Measurements from ENCODE around the gene ZNF511.

DNA sequence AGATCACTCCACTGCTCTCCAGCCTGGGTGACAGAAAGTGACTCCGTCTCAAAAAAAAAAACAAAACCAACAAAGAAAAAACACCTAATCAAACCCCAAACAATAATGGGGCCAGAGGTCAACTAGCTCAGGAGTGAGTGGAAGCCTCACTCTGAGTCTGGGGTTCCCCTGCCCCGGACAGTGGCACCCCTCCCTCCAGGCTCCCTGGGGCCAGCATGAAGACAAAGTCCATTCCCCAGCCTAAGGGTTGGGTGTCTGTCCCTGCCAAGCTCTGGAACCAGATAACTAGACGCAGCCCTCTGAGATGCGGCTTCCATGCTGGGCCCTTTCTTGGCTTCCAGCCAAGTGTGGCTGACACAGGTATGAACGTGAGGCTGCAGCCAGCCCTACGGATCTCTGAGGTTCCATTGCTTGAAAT is 50.8 kb downstream of the ZNF511 start:
- TF ChIP-seq EZH2phosphoT487 (IDR thresholded peaks at IDR 0.05; ENCODE audit: insufficient read depth, low read depth) (no peak), EZH2 (IDR thresholded peaks at IDR 0.05; ENCODE audit: insufficient read depth, poor library complexity, severe bottlenecking) (no peak)

Data from GM23248 (cell line).